ENCODE data around the gene PDE9A. TPM values are rescaled to one million over a fixed set of nuclear protein-coding genes. Genes with fewer than 3 reads are reported as not detected.

PDE9A gene
- total RNA-seq, 1 experiment from 2014 or later: 8.4 TPM

DNA sequence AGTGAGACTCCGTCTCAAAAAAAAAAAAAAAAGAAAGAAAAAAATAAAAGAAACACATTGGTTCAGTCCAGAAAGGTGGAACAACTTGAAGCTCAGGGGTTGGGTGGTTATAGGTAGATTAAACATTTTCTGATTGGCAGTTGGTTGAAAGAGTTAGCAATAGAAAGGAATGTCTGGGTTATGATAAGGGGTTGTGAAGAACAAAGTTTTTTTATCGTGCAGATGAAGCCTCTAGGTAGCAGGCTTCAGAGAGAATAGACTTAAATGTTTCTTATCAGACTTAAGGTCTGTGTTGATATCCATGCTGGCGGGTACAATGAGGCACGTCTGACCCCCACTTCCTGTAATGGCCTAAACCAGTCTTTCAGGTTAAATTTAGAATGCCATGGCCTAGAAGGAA is 45.0 kb upstream of the PDE9A start:
- CTCF ChIA-PET: no interaction called here
- POLR2A ChIA-PET (ENCODE audit: unreplicated experiment): no interaction called here
- intact Hi-C loops (cut with micrococcal nuclease; ENCODE audit: unreplicated experiment): no loop called here

GRCh38 chr21:42609811-42610210 is 43.6 kb upstream of the PDE9A start:
- no peak for TF ChIP-seq CTCF (conservative IDR thresholded peaks at IDR 0.05)
- H3K36me3 ChIP-seq (ENCODE audit: low read depth): no peaks in the 10 kb centered on the region
- BruUV-seq (replicated peaks): no TSS peak
- intact Hi-C loops (cut with micrococcal nuclease; ENCODE audit: unreplicated experiment): no loop called here
- no peak for DNase-seq
- H3K9me2 ChIP-seq (ENCODE audit: insufficient read depth): no peaks in the 10 kb centered on the region
- no peak overlapping the region for H2AFZ ChIP-seq
- no peaks in the 10 kb centered on the region; the same call in 1 of the 2 replicates for H3K9me3 ChIP-seq (ENCODE audit: insufficient read depth, low read depth)
- H4K20me1 ChIP-seq (ENCODE audit: insufficient read depth): no peaks in the 10 kb centered on the region
- POLR2A ChIA-PET (ENCODE audit: unreplicated experiment): no interaction called here
- CTCF ChIA-PET: no interaction called here
- H3K27ac ChIP-seq: no peak overlapping the region
- H3K4me1 ChIP-seq (replicated peaks; ENCODE audit: insufficient read depth): no peaks in the 10 kb centered on the region
- no peak overlapping the region for H3K4me3 ChIP-seq
- no peaks in the 10 kb centered on the region for H3F3A ChIP-seq (ENCODE audit: insufficient read depth, low read depth)
- no peak overlapping the region for H3K4me2 ChIP-seq
- H3K79me2 ChIP-seq (ENCODE audit: low read depth): no peaks in the 10 kb centered on the region
- no peaks in the 10 kb centered on the region for H3K27me3 ChIP-seq (ENCODE audit: insufficient read depth, low read depth)

More for the DNA sequence above, 45.0 kb upstream of the PDE9A start:
- H3K4me1 ChIP-seq (replicated peaks; ENCODE audit: insufficient read depth): no peaks in the 10 kb centered on the region
- no TSS peak for BruUV-seq (replicated peaks)
- H3K79me2 ChIP-seq (ENCODE audit: low read depth): no peaks in the 10 kb centered on the region
- no peak overlapping the region for H3K4me2 ChIP-seq
- no peaks in the 10 kb centered on the region for H3K36me3 ChIP-seq (ENCODE audit: low read depth)
- DNase-seq: no peak
- no peaks in the 10 kb centered on the region for H3F3A ChIP-seq (ENCODE audit: insufficient read depth, low read depth)
- H3K27me3 ChIP-seq (ENCODE audit: insufficient read depth, low read depth): no peaks in the 10 kb centered on the region
- H3K9me3 ChIP-seq (ENCODE audit: insufficient read depth, low read depth): peaks cover 4% of the 10 kb centered on the region; the same call in 1 of the 2 replicates
- no peak overlapping the region for H3K27ac ChIP-seq
- H4K20me1 ChIP-seq (ENCODE audit: insufficient read depth): no peaks in the 10 kb centered on the region
- H3K9me2 ChIP-seq (ENCODE audit: insufficient read depth): no peaks in the 10 kb centered on the region
- no peak overlapping the region for H3K4me3 ChIP-seq
- TF ChIP-seq EZH2 (IDR thresholded peaks at IDR 0.05; ENCODE audit: low read depth): no peak
- TF ChIP-seq CTCF (conservative IDR thresholded peaks at IDR 0.05): no peak
- H2AFZ ChIP-seq: no peak overlapping the region

GRCh38 chr21:42611852-42612251 is 41.6 kb upstream of the PDE9A start:
- Histone ChIP-seq H3K79me2 (ENCODE audit: low read depth) (no peaks in the 10 kb centered on the region), H3K4me1 (replicated peaks; ENCODE audit: insufficient read depth) (no peaks in the 10 kb centered on the region), H3K4me2 (no peak overlapping the region), H4K20me1 (ENCODE audit: insufficient read depth) (no peaks in the 10 kb centered on the region), H3K27me3 (ENCODE audit: insufficient read depth, low read depth) (peaks cover 4% of the 10 kb centered on the region; the same call in 1 of the 2 replicates), H3F3A (ENCODE audit: insufficient read depth, low read depth) (peaks cover 4% of the 10 kb centered on the region; the same call in 1 of the 2 replicates), H3K27ac (no peak overlapping the region), H3K9me2 (ENCODE audit: insufficient read depth) (no peaks in the 10 kb centered on the region), H2AFZ (no peak overlapping the region), H3K9me3 (ENCODE audit: insufficient read depth, low read depth) (no peaks in the 10 kb centered on the region), H3K4me3 (no peak overlapping the region), H3K36me3 (ENCODE audit: low read depth) (no peaks in the 10 kb centered on the region)
- ChIA-PET POLR2A (ENCODE audit: unreplicated experiment) (no interaction called here), CTCF (no interaction called here)
- intact Hi-C loops (cut with micrococcal nuclease; ENCODE audit: unreplicated experiment): no loop called here
- no peak for DNase-seq
- TF ChIP-seq EZH2 (IDR thresholded peaks at IDR 0.05; ENCODE audit: low read depth) (no peak), CTCF (conservative IDR thresholded peaks at IDR 0.05) (no peak)
- no TSS peak for BruUV-seq (replicated peaks)
